HG03439 (cell line): ENCODE results near the gene AMOTL2.

Experiments used
- ATAC-seq: cut with Tn5 transposase; IDR thresholded peaks from one replicate; pipeline ENCODE4 v1.9.1; 2021; ENCODE audit warnings: mild to moderate bottlenecking, moderate library complexity; ENCODE audit not compliant: unreplicated experiment

AMOTL2 gene

DNA sequence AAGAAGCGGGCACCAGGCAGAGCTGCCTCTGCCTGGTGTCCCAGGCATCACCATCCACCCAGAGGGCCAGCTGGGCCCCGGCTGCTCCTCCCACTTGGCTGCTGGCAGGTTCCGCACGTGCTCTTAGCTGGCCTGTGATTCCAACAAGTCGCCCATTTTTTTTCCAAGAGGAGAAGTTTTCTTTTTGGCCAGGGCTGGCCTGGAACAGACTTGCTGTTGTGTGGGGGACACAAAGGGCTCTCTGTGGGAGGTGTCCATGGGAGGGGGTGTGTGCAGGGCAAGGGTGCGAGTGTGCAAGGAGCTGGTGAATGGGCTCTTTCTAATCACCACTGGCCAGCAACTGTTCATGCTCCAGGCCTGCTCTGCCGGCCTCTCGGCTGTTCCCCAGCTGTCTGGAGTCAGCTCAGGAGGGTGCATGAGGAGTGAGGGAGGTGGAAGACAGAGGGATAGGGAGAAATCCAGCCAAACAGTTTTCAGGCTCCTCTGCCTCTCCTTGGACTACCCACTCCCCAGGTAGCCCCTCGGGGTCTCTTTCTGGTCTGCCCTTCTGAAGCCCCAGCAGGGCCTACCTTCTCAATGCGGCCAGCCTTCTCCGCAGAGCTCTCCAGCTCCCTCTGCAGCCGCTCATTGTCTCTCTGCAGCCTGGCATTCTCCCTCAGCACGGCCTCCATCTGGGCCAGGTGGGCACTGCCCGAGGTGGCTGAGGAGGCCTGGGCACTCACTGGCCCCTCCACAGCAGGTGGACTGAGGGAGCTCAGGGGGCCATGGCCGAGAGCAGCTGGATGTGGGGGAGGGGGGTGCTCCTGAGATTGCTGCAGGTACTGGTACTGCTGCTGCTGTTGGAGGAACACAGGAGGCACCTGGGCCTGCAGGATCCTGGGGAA, 7.1 kb downstream of the AMOTL2 start:
- ATAC-seq, result no peak

DNA sequence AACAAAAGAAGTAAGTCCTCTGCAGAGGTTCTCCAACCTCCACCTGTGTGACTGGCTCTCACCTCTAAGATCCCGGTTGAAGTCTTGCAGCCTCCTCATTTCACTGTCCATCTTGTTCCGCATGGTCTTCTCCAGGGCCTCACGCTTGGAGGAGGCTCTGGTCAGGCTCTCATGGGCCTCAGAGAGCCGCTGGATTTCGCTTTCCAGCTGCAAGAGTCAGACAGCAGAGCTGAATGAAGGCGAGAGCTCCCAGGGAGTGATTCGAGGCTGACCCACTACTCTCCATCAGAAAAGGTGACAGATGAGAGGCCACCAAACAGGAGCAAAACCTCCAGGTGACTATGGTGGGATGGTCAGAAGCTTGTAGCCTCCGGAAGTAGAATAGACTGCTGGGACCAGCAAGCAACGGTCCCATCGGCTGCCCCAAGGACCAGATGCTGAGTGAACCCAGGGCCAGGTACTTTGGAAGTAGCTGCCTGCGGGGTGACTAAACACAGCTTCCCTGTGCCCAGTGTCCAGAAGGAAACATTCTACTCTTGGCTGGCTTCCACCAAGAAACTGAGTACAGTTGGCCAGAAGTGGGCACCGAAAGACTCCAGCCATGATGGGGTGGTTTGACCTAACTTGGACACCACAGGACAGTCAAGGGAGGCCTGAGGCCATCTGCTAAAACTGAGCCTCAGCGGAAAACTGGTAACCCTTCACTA, 7.9 kb downstream of the AMOTL2 start:
- no peak for ATAC-seq

DNA sequence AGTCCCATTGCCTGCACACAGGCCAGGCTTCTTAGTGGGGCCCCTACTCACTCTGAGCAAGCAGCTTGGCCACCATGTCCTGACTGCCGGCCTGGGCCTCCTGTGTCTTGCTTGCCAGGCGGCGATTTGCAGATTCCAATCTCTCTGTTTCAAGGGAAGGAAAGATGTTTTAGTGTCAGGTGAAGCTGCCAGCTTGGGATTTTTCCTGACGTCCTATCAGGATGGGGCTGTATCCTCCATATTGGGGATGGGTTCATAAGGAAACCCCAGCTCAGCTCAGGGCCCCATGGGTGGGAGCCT, 8.5 kb downstream of the AMOTL2 start:
- no peak for ATAC-seq

DNA sequence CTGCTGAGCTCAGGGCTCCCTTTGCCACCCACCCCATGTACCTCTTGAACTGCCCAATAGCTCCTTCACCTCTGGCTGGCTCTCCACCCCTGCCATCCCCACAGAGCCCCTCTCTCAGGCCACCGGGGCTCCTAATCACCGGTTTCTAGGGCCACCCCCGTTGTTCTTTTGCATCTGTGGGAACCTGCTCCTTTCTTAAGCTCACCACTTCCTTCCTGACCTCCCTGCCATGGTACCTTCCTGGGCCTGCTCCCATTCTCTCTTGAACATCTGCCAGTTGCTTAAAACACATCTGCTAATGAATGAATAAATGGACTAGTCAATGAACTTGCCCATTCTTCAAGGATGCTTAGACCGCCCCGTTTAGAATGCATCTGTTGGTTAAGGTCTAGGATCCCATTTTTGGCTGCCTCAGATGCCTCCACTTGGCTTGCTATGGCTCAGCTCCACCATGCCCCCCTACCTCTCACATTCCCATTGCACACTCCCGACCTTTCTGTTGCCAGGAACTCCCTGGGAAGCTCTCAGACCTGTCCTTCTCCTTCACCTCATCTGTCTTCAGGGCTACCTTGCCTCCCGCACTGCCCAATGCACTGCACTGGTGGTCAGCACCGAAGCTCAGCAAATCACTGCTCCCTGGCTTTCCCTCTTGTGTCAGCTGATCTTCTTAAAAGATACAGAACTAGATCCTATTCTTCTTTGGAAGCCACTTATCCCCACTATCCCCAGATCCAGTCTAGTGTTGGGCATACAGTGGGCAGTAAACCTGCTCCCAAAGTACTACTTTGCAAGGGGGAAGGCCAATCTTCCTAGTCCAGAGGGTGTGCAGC, 9.1 kb downstream of the AMOTL2 start:
- ATAC-seq, result no peak

DNA sequence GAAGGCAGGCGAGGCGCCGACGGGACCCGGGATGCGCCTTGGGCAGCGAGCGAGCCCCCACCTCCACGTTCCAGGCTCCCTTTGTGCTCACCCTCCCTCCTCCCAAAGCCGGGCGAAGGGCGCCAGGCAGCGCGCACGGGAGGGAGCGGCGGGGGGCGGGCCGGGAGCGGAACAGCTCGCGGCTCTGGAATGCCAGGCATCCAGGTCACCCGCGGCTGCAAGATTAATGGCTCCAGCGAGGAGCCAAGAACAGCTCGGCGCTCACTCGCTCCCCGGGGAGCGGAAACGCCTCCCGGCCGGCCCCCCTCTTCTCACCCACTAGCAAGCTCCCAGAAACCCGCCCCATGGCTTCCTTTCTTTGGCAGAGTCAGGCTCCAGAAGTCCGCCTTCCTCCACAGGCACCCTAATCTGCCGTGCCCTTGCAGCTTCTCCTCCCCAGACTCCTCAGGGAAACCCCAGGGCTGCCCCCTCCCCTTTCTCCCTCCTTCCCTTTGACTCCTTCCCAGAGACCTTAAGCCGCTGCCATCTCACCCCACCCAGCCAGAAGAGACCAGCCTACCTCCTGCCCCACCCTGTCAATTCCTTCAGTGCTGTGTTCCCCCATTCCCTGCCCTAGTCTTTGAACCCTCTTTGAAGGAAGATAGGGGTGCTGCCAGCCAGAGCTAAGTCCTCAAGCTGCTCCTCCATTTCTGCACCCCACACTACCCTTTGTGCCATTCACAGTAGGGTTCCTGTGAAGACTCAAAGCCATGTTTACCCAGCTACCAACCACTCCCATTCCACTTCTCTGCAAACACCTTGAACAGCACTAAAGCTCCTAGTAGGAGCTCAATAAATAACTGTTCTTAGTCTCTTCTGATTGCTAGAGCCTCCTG, 9.9 kb downstream of the AMOTL2 start:
- ATAC-seq, result no peak

DNA sequence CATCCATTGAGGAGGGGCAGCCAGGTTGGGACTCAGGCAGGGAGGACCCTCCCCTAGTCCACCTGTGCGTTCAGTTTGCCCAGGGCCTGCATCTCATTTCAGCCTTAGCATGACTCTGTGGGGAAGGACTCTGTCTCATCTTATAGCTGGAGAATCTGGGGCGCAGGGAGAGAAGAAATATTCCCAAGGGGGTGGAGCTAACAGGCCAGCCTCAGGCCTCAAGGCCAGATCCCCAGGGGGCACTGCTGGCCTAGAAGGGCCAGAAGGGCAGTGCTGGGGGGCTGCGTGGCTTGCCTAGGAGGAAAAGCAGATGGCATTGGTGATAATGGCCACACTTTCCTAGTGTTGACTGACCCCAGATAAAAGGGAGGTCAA, 10.9 kb downstream of the AMOTL2 start:
- ATAC-seq, result no peak

DNA sequence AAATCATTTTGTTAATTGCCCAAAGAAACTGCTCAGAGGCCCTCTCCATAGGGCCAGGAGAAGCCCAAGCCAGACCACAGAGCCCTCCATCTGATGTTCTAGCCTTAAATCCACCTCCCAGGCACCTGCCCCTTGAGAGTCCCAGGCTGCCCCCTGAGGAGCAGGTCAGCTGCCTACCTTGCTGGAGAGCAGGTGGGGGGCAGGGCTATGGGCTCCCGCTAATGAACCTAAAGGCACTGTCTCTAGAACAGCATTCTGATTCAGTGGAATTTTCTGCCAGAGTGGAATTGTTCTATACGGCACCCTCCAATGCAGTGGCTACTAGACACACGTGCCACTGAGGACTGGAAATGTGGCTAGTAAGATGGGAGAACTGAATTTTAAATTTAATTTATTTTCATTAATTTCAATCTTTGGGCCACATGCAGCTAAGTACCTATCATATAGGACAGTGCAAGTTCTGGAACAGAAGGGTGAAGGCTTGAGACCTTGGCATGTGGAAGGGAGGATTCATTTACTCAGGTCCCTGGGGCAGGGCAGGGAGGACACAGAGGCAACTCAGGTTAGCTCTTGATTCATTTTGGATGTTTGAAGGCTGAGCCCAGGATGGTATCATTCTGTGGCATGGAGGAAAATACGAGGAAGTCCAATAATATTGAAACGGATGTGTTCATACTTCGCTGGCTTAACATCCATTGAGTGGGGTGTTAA, 11.4 kb downstream of the AMOTL2 start:
- no peak for ATAC-seq

DNA sequence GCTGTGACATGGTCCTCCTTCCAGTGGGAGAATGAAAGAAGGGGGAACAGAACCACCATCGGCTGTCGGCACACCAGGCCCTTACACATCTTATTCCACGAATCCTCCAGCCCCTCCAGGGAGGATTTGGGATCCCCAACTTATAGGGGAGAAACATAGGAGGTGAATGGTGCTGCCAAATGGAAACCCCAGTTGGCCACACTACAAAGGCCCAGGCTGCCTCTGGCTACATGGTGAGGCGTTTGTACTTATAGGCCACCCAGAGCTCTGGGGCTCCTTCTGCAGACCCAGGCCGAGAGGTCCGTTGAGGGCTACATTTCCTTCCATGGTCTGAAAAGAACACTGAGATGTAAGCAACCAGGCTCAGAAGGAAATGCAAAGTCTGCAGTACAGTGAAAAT, 12.0 kb downstream of the AMOTL2 start:
- no peak for ATAC-seq

DNA sequence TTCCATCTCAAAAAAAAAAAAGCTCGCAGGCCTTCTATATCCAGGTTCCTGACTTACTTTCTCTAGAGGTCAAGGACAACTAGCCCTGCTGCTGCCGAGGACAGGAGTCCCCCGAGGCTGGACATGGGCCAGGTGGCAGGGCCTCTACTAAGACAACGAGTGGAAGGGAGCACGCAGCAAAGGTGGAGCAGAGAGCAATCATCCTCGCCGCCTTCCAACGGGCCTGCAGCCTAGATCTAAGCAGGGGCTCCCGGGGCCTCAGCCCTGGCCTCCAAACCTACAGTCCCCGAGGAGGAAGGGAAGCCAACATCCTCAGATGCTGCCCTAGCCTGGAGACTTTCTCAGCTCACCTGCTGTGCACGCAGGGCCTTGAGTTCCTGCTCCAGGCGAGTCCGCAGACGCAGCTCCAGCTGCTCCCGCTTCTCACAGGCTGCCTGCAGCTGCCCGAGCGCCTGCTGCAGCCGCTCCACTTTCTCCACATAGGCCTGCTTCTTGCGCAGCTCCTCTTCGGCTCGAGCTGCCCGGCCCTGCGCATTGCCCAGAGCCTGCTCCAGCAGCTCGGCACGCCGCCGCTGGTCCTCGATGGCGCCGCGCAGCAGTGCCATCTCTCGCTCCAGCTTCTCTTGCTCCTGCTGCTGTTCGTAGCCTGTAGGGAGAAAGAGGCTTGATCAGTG, 12.9 kb downstream of the AMOTL2 start:
- no peak for ATAC-seq

DNA sequence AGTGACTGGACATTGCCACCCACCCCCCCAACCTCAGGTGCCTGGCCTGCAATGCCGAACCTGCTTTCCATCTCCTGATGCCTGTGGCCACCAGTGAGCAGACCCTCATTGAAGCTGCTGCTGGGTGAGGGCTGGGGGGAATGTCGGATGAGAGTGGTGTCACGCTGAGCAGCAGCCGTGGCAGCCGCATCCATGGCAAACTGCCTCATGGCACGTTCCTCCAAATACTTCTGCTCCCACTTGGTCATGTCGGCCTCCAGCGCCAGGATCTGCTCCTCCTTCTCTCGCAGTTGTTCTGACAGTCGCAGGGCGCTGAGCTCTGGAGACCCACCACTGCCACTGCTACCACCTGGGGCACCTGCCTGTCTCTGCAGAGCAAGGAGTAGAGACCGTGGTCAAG, 14.2 kb downstream of the AMOTL2 start:
- no peak for ATAC-seq

DNA sequence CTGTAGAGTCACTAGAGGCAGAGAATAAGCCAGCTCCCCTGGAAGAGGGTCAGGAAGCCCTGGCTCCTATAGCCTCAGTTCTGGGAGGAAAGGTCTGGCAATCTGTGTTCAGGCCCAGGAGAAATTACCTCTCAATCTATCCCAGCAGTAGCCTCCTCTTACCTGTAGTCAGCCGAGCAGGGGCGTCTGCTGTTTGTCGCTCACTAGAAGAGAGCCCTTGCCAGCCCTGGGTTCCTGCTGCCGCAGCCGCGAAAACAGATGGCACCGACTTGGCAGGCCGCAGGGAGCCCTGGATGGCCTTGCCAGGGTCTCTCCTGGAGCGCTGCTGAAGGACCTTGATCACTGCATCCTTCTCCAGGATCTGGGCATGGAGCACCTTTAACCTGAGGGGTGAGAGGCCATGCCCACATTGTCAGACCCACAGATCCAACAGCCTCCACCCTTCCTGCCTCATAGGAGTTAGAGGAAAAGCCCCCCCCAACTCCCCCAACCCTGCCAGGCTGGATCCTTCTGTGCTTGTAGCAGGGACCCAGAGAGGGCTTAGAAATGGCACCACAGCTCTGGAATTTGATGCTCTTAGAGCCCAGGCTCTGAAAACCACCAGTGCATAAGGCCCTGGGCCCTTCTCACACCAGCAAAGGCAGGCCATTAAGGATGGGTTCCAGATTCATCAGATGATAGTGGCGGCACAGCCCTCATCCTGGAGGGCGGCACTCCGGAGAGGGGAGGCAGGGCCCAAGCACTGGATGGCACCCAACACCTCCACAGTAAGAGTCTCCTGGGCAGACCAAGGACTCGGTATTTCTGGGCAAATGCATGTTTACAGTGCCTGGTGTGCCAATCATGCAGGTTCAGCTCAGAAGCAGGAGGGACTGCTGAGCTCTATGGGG, 14.9 kb downstream of the AMOTL2 start:
- no peak for ATAC-seq

DNA sequence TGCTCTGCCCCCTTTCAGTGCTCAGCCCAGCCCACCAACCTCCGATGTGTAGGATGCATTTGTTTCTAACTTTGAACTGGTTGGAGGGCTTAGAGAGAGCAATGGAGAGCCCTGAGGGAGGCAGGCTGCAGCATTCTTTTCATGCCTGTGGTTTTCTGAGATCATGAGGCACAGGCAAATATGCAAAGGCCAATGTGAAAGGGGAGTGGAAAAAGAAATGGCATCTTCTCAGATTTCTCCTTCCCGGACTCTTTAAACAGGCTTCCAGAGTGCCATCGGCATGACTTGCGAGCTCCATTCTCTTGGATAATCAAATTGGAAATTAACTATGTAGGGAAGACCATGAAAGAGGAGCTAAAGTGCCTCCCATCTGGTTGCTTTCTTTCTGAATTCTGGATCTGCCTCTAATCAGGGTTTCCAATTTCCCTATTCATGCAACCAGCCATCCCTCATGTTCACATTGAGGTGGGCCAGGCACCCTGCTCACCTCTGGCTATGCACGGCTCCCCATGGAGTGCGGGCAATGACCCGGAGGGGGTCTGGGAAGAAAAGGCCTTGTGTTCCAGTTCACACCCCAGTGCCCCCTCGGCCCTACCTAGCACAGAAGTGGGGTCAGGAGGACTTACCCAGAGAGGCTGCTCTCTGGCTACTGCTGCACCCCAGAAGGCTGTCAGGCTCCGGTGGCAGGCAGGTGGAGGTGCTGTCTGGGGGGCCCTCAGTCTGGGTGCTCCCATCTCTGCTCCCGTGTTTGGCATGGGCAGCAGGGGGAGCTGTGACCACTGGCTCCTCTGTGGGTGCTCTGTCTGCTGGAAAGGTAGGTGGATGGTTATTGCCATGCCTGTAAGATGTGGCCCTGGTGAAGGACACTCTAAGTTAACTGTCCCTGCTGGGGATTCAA, 16.1 kb downstream of the AMOTL2 start:
- ATAC-seq, result no peak

DNA sequence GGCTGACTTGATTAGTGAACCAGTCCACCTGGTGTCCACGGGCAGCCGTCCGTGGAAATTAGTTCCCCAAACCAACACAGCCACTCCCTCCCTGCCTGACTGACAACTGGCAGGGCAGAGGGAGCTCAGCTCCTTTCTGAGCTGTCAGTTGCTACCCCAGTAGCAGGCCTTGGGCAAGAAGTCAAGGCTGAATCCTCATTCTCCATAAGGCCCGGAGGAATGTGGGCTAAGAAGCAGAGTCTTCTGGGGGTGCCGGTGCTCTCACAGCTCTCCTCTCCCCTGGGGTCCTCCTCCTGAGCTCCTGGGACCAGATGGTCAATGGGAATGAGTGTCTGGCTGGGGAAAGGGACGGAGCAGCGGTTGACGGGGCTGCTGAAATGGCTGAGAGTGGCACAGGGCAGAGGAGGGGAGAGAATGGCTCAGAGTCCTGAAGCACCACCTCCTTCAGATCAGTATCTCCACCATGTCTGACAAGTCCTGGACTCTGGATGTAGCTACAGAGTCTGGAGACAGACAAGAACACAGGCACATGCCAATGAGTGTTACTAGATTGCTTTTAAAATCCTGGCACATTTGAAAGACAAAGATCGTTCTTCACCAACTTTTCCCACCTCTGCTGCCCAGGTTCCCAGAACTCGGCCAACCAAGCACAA, 16.9 kb downstream of the AMOTL2 start:
- no peak for ATAC-seq

DNA sequence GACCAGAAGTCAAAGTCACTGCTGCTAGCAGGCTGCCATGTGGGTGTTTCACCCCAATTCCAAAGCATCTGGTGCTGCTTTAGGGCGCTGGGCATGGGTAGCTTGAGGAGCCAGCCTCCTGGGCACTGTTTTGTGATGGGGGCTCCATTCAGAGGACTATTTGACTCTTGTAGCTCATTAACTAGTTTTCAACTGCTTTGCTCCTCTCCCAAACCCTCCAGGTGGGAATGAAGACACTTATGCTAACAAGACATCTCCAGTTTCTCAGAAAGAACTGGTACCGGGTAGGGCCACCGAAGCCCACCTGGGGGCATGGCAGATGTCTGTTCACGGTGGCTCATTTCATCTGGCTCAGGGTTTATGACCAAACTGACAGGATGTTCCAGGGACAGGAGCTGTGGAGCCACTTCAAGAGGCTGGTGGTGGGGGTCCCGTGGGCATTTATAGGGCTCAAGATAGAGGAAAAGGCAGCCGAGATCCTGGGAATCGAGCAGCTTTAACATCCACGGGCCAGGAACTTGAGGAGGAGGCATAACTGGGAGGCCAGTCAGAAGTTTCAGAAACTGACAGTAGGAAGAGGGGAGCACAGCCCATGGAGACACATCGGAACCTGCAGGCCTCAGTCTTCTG, 17.7 kb downstream of the AMOTL2 start:
- no peak for ATAC-seq

DNA sequence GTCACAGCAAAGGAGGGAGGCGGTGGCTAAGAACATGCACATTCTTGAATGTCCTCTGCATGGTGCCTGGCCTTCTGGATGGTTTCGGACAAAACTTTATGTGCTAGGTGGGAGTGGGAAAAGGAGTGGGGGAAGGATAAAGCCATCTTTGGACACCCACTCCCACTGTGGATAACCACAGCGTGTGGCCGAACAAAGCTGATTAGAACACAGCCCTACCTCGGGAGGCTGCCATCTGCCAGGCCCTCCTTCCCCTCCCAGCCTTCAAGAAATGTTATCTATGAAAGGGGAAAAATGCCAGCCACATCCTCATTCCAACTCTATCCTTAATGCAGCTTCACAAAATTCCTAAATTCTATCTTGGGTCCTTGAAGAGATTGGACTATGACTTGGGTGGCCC, 18.8 kb downstream of the AMOTL2 start:
- ATAC-seq, result no peak

DNA sequence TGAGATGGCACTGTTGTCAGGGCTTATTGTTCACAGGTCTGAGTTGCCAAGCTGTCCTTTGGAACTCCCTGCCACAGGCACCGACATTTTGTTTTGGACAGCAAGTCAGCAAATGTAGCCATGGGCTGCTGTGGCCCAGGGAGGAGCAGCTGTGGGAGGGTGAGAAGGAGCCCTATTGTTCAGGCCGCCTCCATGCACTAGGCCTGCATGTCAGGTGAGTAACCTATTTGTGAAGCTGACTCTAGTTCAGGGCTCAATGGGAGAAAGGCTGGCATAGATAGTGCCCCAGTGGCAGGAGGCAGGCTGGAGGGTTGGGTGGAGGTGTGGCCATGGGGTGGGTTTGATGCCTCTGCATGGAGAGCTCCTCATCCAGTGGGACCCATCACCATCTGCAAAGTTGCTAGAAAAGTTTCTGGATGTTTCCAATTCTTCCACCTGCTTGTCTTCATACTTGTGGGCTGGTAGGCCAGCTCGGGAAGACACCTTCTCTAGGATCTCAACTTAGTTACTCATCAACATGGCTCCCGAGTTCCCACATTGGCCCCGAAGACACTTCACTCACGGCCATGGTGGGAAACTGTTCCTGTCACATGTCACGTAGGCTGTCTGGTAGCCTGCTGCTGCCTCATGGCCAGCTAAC, 19.5 kb downstream of the AMOTL2 start:
- no peak for ATAC-seq
